ENCODE data around the gene QRSL1.
"Not testable (repeated sequence)": the region's sequence is repeated elsewhere in the genome, so short reads cannot be mapped to it uniquely, and the experiment has no call there.

Gene QRSL1

GRCh38 chr6:106684011-106684410 lies 54.6 kb downstream of the QRSL1 start:
- no peak for DNase-seq (ENCODE audit: low read depth)

DNA sequence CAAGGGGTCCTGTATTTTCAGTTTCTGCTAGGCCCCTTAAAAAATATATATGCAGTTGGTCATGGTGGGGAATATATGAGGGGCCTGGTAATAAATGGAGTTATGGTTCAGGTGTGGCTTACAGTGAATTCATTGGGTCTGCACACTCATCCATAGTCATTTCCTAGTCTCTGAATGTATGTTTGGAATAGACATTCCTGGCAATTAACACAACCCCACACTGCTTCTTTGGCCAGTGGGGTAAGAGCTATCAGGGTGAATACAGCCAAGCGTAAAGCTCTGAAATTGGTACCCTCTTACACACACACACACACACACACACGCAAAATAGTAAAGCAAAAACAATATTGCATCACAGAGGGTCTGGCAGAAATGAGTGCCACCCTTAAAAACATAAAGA lies 56.5 kb downstream of the QRSL1 start:
- no peak for DNase-seq (ENCODE audit: low read depth)

DNA sequence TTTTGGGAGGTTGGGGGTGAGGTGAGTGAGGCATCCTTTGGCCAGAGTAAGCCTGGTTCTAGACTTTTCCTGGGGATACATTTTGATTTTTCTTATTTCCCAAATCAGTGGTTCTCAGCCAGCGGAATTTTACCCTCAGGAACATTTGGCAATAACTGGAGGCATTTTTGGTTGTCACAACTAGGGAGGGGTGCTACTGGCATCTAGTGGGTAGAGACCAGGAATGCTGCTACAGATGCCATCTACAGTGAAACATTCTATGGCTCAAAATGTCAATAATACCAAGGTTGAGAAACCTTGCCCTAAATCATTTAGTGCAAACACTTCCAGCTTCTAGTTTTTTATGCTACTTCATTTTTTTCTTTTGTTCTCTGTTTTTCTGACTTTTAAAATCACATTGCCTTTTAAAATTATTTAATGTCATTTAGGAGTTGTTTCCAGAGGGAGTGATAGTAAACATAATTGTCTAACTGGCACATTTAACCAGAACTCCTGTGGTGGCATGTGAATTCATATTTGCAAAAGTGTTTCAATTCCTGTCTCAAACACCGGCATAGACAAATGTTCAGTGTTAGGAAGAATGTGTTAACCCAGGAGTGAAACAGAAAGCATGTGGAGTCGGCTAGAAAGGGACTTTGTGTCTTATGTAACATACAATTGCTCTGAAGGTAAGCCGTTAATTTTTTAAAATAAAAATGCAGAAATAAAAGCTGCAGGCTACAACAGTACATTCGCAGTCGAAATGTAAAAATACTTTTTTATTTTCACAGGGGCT lies 59.0 kb downstream of the QRSL1 start:
- no peak for DNase-seq (ENCODE audit: low read depth)

DNA sequence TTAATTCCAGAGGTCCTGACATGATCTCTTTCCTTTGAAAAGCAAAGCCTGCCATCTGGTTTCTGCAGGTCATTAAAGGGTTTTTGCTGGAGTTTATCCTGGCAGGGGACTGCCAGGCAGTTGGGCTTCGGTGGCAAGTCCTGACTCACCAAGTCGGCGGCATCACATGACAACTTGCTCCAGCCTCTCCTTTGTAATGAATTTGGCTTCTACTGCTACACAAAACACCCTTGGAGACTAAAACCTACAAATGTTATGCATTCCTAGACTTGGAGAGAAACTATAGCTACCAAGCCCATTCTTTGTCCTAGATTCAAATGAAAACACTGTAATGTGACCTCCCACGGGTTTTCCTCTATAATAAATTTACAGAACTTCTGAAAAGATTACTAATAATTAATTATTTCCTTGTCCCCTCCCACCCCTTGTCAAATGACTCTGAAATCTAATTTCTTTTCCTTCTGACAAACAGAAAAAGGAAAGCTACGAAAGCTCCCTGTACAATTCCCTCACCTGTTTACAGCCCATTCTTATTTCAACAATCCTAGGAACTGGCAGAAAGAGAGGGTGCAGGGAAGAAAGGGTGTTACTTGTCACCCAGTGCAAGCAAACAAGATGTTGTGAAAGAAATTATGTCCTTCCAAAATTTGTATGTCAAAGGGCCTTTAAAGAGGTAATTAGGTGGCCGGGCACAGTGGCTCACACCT lies 62.9 kb downstream of the QRSL1 start:
- DNase-seq (ENCODE audit: low read depth): no peak

DNA sequence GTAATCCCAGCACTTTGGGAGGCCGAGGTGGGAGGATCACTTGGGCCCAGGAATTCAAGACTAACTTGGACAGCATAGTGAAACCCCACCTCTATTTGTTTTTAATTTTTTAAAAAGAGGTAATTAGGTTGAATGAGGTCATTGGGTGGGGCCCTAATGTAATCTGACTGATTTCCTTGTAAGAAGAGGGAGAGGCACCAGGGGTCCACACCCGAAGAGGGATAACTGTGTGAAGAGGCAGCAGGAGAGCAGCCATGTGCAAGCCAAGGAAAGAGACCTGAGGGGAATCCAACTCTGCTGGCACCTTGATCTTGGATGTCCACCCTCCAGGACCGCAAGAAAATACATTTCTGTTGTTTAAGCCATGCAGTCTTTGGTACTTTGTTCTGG lies 63.4 kb downstream of the QRSL1 start:
- no peak for DNase-seq (ENCODE audit: low read depth)

DNA sequence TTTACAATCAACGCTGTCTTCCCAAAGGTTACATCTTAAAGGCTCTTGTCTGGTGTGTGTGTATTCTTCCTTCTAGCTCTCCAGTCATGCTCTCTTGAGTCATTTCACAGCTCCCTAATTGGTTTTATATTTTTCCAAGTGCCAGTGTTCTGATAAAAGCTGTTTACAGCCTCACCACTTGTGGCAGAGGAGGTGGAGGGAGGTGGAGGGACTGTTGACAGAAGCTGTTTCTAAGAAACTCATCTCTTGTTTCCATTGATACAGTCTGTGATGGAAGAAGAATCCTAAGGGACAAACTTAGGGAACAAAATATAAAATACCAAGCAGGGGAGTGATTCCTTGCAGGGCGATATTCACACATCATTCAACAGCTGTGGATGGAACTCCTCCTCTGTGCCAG lies 64.0 kb downstream of the QRSL1 start:
- no peak for DNase-seq (ENCODE audit: low read depth)

DNA sequence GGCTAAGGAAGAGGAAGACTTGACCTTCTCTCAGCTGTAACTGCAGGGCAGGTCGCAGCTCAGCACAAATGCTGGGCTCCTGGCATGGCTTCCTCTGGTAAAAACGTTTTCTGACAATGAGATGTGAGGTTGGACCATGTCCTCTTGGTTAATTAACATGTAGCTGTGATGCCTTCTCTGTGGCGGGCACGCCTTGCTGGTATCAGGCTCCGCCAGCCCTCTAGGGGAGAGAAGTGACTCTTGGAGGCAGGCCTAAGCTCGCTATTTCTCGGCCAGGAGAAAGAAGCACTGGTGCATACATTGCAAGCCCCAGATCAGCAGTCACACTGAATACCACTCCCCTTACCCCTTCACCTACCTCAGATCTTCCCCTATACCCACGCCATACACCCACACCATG lies 65.0 kb downstream of the QRSL1 start:
- no peak for DNase-seq (ENCODE audit: low read depth)

DNA sequence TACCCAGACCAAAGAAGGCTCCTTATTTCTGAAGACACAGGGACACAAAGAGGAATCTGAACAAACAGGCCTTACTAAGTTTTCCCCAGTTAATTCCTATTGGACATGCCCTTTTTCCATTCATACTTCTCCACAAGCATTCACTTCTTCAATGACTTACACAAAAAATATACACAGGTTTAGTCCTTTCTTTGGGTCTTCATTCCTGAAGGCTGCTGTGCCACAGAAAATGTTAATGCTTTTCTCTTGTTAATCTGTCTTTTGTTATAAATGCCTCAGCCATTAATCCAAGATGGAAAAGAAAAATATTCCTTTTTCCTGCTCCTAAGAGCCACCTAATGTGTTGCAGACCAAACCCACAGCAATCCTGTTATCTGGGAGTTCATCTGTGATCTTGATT lies 71.2 kb downstream of the QRSL1 start:
- no peak for DNase-seq (ENCODE audit: low read depth)

DNA sequence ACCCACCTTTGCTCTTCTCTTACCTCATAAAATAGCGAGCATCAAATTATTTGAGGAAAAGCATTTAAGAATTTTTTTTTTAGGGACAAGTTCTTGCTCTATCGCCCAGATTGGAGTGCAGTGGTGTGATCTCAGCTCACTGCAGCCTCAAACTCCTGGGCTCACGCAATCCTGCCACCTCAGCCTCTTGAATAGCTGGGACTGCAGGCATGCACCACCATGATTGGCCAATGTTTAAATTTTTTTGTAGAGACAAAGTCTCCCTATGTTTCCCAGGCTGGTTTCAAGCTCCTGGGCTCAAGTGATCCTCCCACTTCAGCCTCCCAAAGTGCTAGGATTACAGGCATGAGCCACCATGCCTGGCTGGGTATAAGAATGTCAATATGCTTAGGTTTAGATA lies 71.8 kb downstream of the QRSL1 start:
- DNase-seq (ENCODE audit: low read depth): not testable (repeated sequence)

- DNase-seq (ENCODE audit: low read depth): no peak
These were observed 72.7 kb downstream of the QRSL1 start for GRCh38 chr6:106702046-106702445.

GRCh38 chr6:106702451-106703110 lies 73.2 kb downstream of the QRSL1 start:
- no peak for DNase-seq (ENCODE audit: low read depth)

GRCh38 chr6:106704327-106704726 lies 74.9 kb downstream of the QRSL1 start:
- no peak for DNase-seq (ENCODE audit: low read depth)

DNA sequence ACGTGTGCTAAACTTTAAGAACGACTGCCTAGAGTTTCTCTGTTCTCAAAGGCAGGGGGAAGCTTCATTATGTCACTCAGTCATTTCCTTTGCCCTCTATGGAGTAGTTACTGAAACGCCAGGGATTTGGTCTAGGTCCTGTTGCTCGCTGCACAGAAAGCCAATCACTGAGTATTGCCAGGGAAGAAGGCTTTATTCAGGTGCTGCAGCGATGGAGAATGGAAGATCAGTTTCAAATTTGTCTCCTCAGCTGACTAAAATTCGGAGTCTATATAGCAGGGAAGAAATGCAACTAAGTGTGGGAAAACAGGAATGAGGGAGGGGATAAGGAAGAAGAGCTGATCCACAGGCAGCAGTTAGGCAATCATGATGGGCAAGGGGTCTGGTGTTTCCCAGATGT lies 75.8 kb downstream of the QRSL1 start:
- DNase-seq (ENCODE audit: low read depth): no peak

DNA sequence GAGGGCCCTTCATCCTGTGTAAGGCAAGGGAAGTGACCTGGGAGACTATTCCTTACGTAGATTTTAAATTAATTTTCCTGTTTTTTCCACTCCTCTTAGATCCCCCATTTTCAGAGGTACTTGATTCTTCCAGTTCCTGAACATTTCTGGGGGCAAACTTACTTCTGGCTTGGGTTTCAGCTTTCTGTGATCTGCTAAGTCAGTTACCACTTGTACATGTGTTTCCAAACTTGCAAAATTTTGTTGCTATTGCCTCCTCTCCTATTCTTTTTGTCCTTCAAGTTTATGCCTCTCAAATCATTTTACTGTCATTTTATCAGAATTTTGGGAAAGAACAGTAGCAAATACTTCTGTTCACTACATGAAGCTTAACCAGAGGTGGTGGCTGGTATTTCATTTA lies 81.2 kb downstream of the QRSL1 start:
- DNase-seq (ENCODE audit: low read depth): no peak

DNA sequence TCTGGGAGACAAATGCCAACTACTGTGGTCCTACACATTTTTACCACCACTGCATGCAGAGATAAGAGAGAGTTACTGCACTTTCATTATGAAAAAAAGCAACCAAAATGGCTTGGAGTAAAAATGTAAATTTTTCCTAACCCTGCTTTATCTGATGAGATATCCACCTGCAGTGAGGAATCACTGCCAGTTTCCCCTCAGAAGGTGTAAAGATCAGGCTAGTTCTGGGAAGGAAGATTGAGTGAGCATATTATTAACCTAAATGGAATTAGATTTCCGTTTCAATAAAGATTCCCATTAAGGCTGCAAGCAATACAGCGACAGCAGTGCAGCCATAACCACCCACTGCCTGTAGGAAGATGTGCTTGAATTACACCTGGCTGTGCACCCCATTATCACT lies 84.9 kb downstream of the QRSL1 start:
- DNase-seq (ENCODE audit: low read depth): no peak

GRCh38 chr6:106715922-106716321 lies 86.5 kb downstream of the QRSL1 start:
- DNase-seq (ENCODE audit: low read depth): no peak

- no peak for DNase-seq (ENCODE audit: low read depth)
These were observed 87.6 kb downstream of the QRSL1 start for GRCh38 chr6:106716966-106717365.
